ENCODE data around the gene PTPN11. TPM values are rescaled to one million over a fixed set of nuclear protein-coding genes. Genes with fewer than 3 reads are reported as not detected.

Gene PTPN11
- total and polyA plus RNA-seq, 10 of the 15 experiments (the other 5 are each of a cell fraction or from before 2014, with no cell fraction given) = 14.6 to 85.2 (median 58.6) TPM

GRCh38 chr12:112533528-112533927, 114.8 kb downstream of the PTPN11 start:
- no peaks in the 10 kb centered on the region for H3K27me3 ChIP-seq (replicated peaks in 1 of 2; ENCODE audit: control insufficient read depth in 2 of 2, insufficient read depth in 2 of 2, low read length in 1 of 2)
- no peak overlapping the region for H3K4me2 ChIP-seq (ENCODE audit: control insufficient read depth, insufficient read depth)
- H2AFZ ChIP-seq (ENCODE audit: control insufficient read depth, low read depth, low read length) = no peak overlapping the region
- in situ Hi-C loops (cut with MboI) = no loop called here
- BruUV-seq (replicated peaks) = no TSS peak
- no peak overlapping the region for H3K27ac ChIP-seq (ENCODE audit: control insufficient read depth, insufficient read depth)
- DNase-seq (ENCODE audit: low read depth, low spot score) (no peak), FAIRE-seq (no peak), ATAC-seq (no peak)
- H4K20me1 ChIP-seq (ENCODE audit: control insufficient read depth, insufficient read depth) = no peaks in the 10 kb centered on the region
- TF ChIP-seq EGR1 (IDR thresholded peaks at IDR 0.05; ENCODE audit: borderline replicate concordance in 1 of 2, low read depth in 2 of 2, low read length in 2 of 2) (no peak), DPF2 (IDR thresholded peaks at IDR 0.05) (no peak), ZNF24 (IDR thresholded peaks at IDR 0.05) (no peak), ZNF207 (IDR thresholded peaks at IDR 0.05; ENCODE audit: borderline replicate concordance) (no peak), TARDBP (IDR thresholded peaks at IDR 0.05; ENCODE audit: borderline replicate concordance) (no peak), SIN3A (IDR thresholded peaks at IDR 0.05; ENCODE audit: low read depth, low read length) (no peak)
- TF ChIP-seq, protein P1, sequence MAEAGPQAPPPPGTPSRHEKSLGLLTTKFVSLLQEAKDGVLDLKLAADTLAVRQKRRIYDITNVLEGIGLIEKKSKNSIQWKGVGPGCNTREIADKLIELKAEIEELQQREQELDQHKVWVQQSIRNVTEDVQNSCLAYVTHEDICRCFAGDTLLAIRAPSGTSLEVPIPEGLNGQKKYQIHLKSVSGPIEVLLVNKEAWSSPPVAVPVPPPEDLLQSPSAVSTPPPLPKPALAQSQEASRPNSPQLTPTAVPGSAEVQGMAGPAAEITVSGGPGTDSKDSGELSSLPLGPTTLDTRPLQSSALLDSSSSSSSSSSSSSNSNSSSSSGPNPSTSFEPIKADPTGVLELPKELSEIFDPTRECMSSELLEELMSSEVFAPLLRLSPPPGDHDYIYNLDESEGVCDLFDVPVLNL (IDR thresholded peaks at IDR 0.05; ENCODE audit: low read depth, low read length) = no peak
- no peaks in the 10 kb centered on the region for H3K36me3 ChIP-seq (ENCODE audit: control insufficient read depth in 2 of 2, insufficient read depth in 2 of 2, low read length in 1 of 2)
- no peak overlapping the region for H3K9ac ChIP-seq (ENCODE audit: control insufficient read depth, insufficient read depth, low read length)
- ChIA-PET POLR2A (no interaction called here), RAD21 (ENCODE audit: unreplicated experiment) (no interaction called here), SMC1A (ENCODE audit: uncharacterized antibody, unreplicated experiment) (interaction anchor here (1.3 kb wide), 1 partner anchor 15 kb away, joined by 3 read pairs; no protein-coding TSS in a partner anchor), CTCF (no interaction called here)
- intact Hi-C loops (cut with micrococcal nuclease; ENCODE audit: unreplicated experiment) = no loop called here
- H3K9me3 ChIP-seq (replicated peaks; ENCODE audit: control insufficient read depth, insufficient read depth, low read length) = no peaks in the 10 kb centered on the region
- no peaks in the 10 kb centered on the region for H3K4me1 ChIP-seq (ENCODE audit: control insufficient read depth, insufficient read depth, low read length)
- H3K4me3 ChIP-seq = no peak overlapping the region
- 56% methylated on average over 7 of the region's 7 CpGs for WGBS (ENCODE audit: insufficient coverage, insufficient replicate concordance, low lambda C conversion rate, missing lambda C conversion rate)
- no peaks in the 10 kb centered on the region for H3K79me2 ChIP-seq (ENCODE audit: control insufficient read depth, insufficient read depth, low read length)

GRCh38 chr12:112535017-112535416, 116.3 kb downstream of the PTPN11 start:
- Histone ChIP-seq H3K27me3 (replicated peaks in 1 of 2; ENCODE audit: control insufficient read depth in 2 of 2, insufficient read depth in 2 of 2, low read length in 1 of 2) (peaks cover 0 to 2% of the 10 kb centered on the region in 2 experiments; a peak in 2 of 4 replicates), H2AFZ (ENCODE audit: control insufficient read depth, low read depth, low read length) (no peak overlapping the region), H3K4me3 (no peak overlapping the region), H3K36me3 (ENCODE audit: control insufficient read depth in 2 of 2, insufficient read depth in 2 of 2, low read length in 1 of 2) (no peaks in the 10 kb centered on the region), H3K79me2 (ENCODE audit: control insufficient read depth, insufficient read depth, low read length) (no peaks in the 10 kb centered on the region), H3K27ac (ENCODE audit: control insufficient read depth, insufficient read depth) (no peak overlapping the region), H3K9me3 (replicated peaks; ENCODE audit: control insufficient read depth, insufficient read depth, low read length) (no peaks in the 10 kb centered on the region), H3K4me2 (ENCODE audit: control insufficient read depth, insufficient read depth) (no peak overlapping the region), H4K20me1 (ENCODE audit: control insufficient read depth, insufficient read depth) (no peaks in the 10 kb centered on the region), H3K9ac (ENCODE audit: control insufficient read depth, insufficient read depth, low read length) (no peak overlapping the region), H3K4me1 (ENCODE audit: control insufficient read depth, insufficient read depth, low read length) (no peaks in the 10 kb centered on the region)
- no peak for DNase-seq (ENCODE audit: low read depth, low spot score)
- ChIA-PET RAD21 (ENCODE audit: unreplicated experiment) (no interaction called here), SMC1A (ENCODE audit: uncharacterized antibody, unreplicated experiment) (interaction anchor here (0.6 kb wide), 1 partner anchor 1297 kb away, joined by 3 read pairs; no protein-coding TSS in a partner anchor), CTCF (no interaction called here), POLR2A (no interaction called here)
- in situ Hi-C loops (cut with MboI) (no loop called here), intact Hi-C loops (cut with micrococcal nuclease; ENCODE audit: unreplicated experiment) (no loop called here)
- BruUV-seq (replicated peaks) = no TSS peak
- 45% methylated on average over 6 of the region's 6 CpGs for WGBS (ENCODE audit: insufficient coverage, insufficient replicate concordance, low lambda C conversion rate, missing lambda C conversion rate)
- no peak for FAIRE-seq
- TF ChIP-seq JUNB (IDR thresholded peaks at IDR 0.05) (no peak), REST (IDR thresholded peaks at IDR 0.05; ENCODE audit: low read depth, low read length) (no peak)
- no peak for ATAC-seq

All from GM12878 (cell line).